Activated T-helper 1 cell treated with anti-CD3 and anti-CD28 coated beads, Interleukin-2, amount 50 U/mL, for 16 hours (primary cell): ENCODE results near the gene RFX2.
"Not testable (repeated sequence)": the region's sequence is repeated elsewhere in the genome, so short reads cannot be mapped to it uniquely, and the experiment has no call there.

Experiments
- DNase-seq, 2 donors: peaks; one replicate each; pipeline ENCODE4 v3.0.0-alpha.2; 2020; ENCODE audit warnings: low read depth in 1 of 2, low spot score in 1 of 2

The RFX2 gene

GRCh38 chr19:6110360-6110977 is at the start of gene RFX2:
Gene RFX2, minus strand, starts transcription at chr19:6110500. Its CDS starts 63,004 bp downstream, at chr19:6047496.
- DNase-seq: peak; percentile 98 to 99

GRCh38 chr19:6156033-6156432 is 45.7 kb upstream of the RFX2 start:
- DNase-seq: no peak

DNA sequence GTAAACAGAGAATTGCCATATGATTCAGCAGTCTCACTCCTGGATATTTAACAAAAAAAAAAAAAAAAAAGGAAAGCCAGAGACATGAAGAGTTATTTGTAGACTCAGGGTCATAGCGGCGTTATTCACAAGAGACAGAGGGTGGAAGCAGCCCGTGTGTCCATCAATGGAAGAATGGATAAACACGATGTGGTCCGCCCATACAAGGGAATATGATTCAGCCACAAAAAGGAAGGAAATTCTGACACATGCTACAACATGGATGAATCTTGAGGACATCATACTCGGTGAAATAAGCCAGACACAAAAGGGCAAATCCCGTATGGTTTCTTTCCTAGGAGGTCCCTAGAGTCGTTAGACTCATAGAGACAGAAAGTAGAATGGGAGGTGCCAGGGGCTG is 40.0 kb upstream of the RFX2 start:
- DNase-seq: no peak

DNA sequence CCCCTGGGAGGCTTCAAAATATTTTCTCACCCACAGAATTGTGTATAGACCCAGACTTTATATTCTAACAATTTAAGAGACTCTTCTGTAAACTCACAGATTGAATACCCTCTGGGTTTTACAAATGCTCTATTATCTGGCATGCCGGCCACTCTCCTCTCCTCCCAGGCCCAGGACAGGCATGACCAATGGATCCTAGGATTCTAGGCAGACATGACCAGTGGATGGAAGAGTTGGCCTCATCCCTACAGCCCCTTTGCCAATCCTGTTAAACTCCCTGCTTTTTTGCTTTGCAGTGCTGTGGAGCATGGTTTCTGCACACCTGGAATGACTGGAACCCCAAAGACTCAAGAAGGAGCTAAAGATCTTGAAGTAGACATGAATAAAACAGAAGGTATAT is 30.9 kb upstream of the RFX2 start:
- DNase-seq: no peak

DNA sequence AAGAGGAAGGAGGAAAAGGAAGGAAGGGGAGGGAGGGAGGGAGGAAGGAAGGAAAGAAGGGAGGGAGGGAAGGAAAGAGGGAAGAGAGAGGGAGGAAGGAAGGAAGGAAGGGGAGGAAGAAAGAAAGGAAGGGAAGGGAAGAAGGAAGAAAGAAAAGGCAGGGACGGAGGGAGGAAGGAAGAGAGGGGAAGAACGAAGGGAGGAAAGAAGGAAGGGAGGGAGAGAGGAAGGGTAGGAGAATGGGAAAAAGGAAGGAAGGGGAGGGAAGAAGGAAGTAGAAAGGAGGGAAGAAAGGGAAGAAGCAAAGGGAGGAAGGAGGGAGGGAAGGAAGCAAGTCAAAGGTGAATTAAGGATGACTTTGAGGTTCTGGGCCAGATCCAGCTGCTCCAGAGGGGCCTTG is 28.2 kb upstream of the RFX2 start:
- no peak for DNase-seq

DNA sequence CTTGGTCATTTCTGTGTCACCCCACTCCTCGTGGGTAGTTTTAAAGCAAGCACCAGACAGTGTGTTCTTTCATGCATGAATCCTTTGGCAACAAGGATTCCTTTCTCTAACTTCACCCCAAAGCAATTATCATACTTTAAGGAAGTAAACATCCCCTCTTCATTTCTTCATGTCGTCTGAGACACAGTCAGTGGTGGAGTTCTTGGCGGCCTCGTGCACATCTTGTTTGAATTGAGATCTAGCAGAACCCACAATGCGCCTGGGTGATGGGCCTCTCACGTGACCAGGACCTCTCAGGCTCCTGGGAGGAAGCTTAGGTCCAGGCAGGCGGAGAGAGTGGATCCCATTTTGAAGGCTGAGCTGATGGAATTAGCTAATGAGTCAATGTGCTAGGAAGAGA is 27.8 kb upstream of the RFX2 start:
- no peak for DNase-seq

- DNase-seq: no peak
These were observed 22.9 kb upstream of the RFX2 start for GRCh38 chr19:6133231-6133630.

DNA sequence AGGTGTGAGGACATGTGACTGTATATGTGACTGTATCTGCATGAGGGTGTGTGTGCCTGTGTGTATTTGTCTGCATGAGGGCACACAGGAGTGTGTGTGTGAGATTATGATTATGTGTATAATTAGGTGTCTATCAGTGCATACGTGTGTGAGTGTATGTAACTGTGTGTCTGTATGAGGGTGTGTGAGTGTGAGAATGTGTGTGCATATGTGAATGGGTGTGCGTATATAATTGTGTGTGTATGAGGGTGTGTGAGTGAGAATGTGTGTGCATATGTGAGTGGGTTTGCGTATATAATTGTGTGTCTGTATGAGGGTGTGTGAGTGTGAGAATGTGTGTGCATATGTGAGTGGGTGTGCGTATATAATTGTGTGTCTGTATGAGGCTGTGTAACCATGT is 22.2 kb upstream of the RFX2 start:
- no peak for DNase-seq

DNA sequence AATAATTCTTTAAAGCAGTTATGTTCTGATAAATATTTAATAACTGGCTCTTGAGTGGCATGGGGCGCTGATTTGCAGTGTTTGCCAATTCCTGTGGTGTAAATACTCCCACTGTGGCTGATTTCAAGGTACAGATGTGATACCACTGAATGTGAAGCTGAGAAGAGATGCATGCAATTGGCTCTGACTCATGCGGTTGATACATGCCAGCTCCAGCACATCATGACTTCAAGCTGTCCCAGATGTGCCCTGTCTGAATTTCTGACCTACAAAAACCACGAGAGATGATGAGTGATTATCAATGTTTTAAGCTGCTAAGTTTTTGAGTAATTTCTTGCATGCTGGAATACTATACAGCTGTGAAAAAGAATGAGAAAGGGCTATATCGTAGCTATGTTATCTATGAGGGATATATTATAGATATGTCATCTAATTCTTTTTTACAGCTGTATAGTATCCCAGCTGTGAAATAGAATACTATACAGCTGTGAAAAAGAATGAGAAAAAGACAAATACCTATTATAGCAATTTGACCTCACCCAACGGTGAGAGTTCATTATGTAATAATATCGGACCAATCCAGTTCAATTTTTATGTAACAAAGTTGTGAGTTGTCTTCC is 17.5 kb upstream of the RFX2 start:
- no peak for DNase-seq

DNA sequence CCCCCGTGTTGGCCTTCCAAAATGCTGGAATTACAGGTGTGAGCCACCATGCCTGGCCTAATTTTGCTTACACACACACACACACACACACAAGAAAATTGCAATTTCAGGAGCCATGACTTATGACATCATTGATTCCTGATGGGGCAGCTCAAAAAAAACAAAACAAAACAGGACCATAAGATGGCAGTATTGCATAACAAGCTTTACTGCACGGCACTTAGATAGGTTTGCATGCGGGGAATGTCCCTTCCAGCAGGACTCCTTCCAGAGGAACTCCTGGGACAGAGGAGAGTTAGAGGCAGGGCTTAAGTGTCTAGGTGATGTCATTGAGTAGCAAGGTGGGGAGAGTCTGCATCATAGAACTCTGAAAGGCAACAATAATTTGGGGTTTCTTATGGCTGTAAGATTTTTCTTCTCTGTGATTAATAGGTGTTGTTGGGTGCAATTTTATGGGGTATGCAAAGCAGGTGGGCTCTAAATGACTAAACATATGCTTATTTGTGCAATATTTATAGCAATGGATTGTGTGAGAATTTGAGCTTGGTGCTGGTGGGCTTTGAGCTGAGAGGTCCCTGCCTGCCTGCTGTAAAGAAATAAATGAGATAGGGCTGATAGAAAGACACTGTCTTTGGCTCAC is 16.2 kb upstream of the RFX2 start:
- no peak for DNase-seq

DNA sequence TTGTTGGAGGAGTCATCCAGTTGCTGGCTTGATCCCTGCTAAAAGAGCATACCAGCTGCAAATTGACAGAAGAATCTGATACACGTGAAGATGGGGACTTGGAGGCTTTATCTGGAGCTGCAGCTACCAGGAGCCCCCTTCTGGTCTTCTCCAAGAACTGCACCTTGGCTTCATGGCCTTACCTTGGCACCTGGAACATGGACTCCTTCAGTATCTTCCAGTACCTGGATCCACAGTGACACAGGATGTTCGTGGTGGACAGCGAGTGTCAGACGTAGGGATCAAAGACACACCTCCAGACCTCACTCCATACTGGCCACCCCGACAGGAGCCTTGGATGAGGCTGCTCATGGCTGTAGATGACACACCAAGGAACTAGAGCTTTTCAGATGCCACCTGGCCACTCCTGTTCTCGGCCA is 15.3 kb upstream of the RFX2 start:
- DNase-seq: peak; percentile 31 to 35

GRCh38 chr19:6119031-6119430 is 8.7 kb upstream of the RFX2 start:
- no peak for DNase-seq

DNA sequence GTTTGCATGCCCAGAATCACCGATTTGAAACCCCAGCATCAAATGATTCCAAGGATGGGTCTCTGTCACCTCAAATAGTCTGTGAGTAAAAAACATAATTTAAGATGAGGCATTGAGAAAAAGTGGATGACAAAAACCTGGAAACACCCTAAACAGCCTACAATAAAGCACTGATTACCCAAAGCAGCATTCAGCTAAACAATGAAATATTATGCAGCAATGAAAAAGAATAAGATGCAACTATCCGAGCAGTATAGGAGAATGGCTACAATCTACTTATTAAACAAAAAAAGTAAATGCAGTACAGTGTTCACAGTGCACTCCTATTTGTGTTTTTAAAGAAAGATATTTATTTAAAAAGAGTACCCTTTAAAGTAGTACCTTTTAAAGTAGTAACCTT is 7.7 kb upstream of the RFX2 start:
- no peak for DNase-seq

DNA sequence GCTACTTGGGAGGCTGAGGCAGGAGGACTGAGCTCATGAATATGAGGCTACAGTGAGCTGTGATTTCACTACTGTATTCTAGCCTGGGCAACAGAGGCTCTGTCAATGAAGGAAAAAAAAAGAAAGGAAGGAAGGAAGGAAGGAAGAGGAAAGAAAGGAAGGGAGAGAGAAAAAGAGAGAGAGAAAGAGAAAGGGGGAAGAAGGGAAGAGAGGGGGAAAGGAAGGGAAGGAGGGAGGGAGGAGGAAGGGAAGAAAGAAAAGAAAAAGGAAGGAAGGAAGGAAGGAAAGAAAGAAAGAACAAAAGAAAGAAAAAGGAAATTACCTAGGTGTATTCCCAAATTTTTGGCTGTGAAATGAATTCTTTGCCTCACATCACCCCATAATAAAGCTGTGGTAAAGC is 7.2 kb upstream of the RFX2 start:
- DNase-seq: no peak

DNA sequence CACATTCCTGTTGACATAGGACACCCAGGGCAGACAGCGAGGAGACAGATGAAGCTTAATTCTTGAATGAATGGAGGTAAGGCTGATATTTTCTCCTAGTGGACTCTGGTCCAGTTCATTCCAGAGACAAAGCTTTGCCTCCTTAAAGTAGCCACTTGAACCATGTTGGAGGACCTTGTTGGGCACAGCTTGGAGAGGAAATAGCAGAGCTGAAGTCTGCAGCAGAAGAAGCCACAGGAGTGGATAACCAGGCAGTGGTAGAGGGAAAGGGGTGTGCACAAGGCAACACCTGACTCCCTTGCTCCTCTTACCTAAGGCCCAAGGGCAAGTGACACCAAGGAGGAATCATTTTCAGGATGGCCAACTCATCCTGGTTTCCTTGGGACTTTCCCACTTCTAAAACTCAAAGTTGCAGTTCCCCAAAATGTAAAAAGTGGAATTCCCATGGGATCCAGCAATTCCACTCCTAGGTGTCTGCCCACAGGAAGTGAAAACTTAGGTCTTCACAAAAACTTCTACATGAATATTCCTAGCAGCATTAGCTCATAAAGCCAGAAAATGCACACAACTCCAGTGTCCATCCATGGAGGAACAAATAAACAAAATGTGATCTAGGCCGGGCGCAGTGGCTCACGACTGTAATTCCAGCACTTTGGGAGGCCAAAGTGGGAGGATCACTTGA is 6.6 kb upstream of the RFX2 start:
- no peak for DNase-seq

GRCh38 chr19:6115992-6116391 is 5.7 kb upstream of the RFX2 start:
- DNase-seq: no peak

DNA sequence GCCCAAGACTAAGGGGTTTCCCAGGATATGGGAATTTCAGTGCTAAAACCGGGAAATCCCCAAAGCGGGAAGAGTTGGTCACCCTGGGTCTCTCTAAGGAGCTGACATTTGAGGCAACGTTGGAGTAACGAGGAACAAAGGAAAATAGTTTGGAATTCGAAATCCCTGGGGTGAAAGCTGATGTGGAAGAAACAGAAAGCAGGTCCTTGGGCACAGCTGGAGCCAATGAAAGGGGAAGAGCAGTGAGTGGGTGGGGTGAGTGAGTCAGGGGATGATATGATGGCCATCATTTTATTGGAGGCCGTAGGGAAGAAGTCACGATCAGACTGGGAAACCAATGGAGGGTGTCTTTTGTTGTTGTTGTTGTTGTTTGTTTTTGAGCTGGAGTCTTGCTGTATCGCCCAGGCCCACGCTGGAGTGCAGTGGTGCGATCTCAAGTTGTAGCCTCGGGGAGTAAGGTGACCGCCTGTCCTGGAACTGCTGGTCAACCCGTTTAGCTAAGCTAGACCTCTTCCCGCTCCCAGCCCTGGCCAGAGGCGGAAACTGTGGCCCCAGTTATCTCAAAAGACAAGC is 3.4 kb upstream of the RFX2 start:
- no peak for DNase-seq

- no peak for DNase-seq
These were observed 353 bp downstream of the RFX2 start for GRCh38 chr19:6109947-6110346.

DNA sequence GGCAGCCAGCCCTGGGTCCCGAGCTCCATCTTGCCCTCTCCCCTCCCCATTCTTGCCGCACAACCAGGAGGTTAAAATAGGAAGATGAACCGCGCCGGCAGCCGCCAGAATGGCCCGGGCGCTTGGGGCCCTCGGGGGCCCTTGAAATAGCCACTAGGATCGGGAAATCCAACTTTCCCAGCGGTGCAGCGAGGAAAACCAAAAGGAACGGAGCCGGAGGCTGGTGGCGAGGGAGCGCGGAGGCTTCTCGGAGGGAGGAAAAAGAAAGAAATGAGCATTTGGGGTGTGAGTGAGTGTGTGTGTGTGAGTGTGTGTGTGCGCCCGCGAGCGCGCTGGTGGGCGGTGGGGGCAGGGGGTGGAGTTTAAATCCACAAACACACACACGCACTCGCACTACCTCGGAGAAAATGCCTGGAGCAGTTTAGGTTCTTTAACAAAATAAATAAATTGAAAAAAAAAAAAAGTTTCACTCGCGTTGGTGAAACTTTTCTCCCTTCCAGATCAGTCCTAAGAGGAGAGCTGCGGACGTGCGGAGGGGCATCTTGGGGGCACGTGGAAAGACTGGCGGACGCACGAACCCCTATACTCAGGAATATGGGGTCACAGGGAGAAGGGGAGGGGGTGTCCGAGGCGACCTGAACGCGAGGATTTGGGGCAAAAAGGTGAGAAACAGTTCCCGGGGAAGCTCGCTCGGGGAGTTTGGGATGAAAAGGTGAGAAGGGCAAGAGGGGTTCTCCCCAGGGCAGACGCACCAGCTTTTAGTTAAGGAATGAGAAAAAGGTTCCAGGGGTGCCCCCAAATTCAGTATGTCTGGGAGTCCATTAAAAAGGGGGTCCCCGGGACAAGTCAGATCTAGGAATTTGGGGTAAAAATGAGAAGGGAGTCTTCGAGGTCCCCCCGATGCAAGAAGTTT is 1.3 kb downstream of the RFX2 start:
- DNase-seq: peak in 1 of 2 donors; percentile 44

GRCh38 chr19:6106643-6107294 is 3.5 kb downstream of the RFX2 start:
- DNase-seq: not testable (repeated sequence)
